Stimulated activated CD8-positive, alpha-beta memory T cell treated with anti-CD3 and anti-CD28 coated beads, Interleukin-7, amount 100 ng/mL, for 48 hours (primary cell): Measurements from ENCODE around the gene INTS3.
"Not testable (repeated sequence)": the region's sequence is repeated elsewhere in the genome, so short reads cannot be mapped to it uniquely, and the experiment has no call there.

Experiments
- DNase-seq, 2 donors: peaks; one replicate each; pipeline ENCODE4 v3.0.0-alpha.2; 2020; ENCODE audit warnings: low read depth in 1 of 2; ENCODE audit errors: extremely low read depth in 1 of 2

Gene INTS3

GRCh38 chr1:153698923-153699714 is 28.7 kb upstream of the INTS3 start:
- no peak for DNase-seq

GRCh38 chr1:153699768-153700167 is 28.1 kb upstream of the INTS3 start:
- DNase-seq: no peak

DNA sequence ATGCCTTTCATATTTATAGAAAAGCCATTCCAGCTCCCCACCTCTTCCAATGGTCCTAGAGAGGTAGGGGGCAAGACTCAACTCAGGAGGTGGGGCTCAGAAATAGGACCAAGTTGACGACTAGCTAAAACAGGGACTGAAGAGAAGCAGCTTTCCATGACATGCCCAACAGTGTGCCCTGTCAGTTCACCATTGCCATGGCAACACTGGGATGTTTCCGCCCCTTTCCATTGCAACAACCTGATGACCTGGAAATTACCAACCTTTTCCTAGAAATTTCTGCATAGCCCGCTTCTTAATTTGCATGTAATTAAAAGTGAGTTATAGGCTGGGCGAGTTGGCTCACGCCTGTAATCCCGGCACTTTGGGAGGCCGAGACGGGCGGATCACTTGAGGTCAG is 22.4 kb upstream of the INTS3 start:
- DNase-seq: no peak

DNA sequence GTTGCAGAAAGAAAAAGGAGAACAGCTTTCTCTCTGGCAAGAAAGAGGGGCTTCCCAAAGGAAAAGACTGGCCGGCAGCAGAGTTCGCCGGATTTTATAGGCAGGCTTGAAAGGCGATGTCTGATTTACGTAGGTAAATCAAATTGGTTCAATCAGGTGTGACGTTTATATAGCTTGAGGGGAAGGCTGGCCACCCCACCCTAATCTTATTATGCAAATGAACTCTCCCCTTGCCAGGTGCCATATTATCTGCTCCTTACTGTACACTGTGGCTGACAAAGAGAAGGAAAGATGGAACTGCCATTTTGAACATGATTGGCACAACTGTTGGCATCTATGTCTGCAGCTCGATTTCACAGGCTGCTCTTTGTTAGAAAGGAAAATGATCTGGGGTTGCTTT is 16.8 kb upstream of the INTS3 start:
- no peak for DNase-seq

GRCh38 chr1:153716211-153716610 is 11.6 kb upstream of the INTS3 start:
- not testable (repeated sequence) for DNase-seq

- DNase-seq: no peak
Observed at GRCh38 chr1:153717330-153717729, 10.5 kb upstream of the INTS3 start.

DNA sequence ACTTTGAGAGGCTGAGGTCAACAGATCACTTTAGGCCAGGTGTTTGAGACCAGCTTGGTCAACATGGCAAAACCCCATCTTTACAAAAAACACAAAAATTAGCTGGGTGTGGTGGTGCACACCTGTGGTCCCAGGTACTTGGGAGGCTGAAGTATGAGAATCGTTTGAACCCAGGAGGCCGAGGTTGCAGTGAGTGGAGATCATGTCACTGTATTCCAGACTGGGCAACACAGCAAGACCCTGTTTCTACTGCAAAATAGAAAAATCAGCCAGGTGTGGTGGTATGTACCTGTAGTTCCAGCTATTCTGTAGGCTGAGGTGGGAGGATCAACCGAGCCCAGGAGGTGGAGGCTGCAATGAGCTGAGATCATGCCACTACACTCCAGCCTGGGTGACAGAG is 4.2 kb upstream of the INTS3 start:
- no peak for DNase-seq

GRCh38 chr1:153724634-153725033 is 3.2 kb upstream of the INTS3 start:
- not testable (repeated sequence) for DNase-seq

DNA sequence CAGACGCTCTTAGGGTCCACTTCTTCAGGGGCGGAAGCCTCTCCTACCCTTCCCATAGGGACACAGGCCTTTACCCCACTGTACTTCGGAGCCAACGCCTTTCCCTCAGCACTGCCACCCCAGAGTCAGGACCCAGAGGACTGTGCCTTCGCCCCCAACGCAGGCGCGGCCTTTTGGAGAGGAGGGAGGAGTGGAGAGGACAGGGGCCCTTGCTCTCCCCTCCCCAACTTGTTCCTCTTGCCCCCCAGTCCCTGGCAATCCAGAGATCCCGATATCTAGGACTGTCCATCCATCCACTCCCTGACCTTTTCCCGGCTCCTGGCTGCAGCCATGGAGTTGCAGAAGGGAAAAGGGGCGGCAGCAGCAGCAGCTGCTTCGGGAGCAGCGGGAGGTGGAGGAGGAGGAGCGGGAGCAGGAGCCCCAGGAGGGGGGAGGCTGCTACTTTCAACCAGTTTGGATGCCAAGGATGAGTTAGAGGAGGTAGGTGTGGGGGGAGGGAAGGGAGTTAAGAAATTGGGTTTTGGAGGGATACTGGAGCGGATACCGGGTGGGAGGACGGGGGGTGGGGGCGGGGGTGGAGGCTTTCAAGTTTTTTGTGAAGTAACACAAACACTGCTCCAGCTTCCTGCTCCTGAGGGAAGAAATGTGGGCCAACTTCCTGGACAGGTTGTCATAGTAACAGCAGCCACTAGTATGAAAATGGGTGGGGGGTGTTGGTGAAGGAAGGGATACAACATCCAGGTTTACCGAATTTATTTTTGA is 636 bp downstream of the INTS3 start:
- no peak for DNase-seq

DNA sequence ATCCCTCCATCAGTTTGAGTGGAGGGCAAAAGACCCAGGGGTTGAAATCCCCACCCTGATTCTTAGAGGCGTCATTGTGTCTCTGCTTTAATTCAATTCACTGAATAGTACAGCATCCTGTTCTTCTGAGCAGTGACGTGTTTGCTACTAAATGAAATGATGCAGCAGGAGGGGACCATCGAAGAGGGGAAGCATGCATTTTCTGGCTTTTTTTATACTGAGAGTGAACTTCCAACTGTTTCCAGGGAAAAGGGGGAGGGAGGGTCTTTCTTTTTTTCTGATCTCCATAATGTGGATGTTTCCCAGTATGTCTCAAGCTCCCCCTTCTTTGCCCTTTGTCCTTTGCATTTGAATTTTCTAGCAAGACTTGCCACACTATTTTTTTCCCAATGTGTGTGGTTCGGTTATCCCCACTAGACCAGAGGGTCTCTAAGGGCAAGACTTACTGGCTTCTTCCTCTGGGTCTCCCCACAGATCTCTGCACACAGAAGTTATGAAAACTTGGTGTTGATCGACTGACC is 2.7 kb downstream of the INTS3 start:
- no peak for DNase-seq

DNA sequence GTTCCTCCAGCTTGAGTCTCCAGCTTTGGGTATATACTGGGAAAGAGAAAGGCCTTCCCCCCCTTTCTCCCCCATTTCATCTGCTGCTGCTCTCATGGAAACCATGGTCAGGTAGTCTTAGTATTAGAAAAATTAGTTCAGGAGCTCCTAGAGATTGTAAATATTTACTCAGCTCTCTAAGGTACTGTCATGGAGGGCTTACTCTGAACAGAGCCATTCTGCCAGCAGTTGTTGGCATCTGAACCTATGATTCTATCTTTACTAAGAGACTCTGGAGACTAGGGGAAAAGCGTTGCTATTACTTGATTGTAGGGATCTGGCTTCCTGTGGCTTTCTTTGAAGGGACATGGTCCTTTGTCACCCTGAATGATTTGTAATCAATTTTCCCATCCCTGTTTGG is 6.1 kb downstream of the INTS3 start:
- no peak for DNase-seq

- DNase-seq: no peak
Observed at GRCh38 chr1:153734396-153735089, 6.7 kb downstream of the INTS3 start.

DNA sequence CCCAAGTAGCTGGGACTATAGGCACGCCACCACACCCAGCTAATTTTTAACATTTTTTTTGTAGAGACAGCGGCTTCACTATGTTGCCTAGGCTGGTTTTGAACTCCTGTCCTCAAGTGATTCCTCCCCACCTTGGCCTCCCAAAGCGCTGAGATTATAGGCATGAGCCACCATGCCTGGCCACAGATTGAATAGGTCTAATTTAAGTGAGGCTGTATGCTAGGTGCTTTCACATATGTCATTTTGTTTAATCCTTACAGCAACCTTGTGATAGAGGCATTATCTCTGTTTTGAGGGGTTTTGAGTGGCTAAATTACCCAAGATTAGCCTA is 7.2 kb downstream of the INTS3 start:
- no peak for DNase-seq

DNA sequence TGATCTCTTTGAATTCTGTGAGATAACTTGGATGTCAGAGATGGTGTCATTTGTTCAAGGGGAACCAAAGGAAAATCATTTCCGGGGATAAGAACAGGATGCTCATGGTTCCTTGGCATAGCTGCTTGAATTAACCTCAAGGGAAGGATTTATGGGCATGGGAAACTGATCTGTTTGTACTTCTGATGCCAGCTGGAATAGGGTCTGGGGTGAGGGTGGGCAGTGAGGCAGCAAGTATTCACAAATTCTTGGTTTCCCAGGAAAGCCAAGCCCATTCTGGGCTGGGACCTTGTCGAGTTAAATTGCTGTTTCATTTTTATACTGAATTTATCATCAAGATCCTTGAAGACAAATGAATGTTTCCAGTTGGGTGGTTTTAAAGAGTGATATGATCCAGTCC is 14.1 kb downstream of the INTS3 start:
- no peak for DNase-seq

DNA sequence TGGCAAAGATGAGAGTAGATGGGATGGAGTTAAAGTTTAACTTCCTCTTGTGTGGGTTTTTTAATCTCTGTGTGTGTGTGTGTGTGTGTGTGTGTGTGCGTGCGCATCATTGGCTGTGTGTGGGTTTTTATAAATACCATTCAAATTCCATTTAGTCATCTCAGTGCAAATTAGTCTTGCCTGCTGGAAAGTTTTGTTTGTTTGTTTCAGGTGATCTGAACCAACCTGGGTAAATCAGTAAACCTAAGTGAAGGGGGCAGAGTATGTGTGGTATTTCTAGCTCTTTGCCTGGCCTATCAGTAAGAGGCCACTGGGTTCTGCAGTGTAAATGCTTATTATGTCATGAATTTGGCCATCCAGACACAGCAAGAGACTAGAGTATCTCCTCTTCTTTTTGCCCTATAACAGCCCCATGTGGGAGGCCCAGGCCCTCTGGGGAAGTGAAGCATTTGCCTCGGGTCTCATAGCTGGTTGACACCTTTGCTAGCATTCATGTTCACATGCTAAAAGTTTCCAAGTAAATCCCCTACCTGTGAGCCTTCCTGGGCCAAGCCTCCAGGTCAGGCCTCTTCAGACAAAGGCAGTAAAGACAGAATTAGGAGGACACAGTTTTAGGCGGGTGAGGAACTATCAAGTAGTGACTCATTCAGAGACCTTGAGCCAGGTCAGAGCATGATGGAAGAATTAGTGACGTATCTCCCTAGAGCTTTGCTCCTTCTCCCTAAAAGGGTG is 14.7 kb downstream of the INTS3 start:
- DNase-seq: no peak

- DNase-seq: no peak
Observed at GRCh38 chr1:153745417-153745816, 17.6 kb downstream of the INTS3 start.

- no peak for DNase-seq
Observed at GRCh38 chr1:153746174-153746573, 18.3 kb downstream of the INTS3 start.

DNA sequence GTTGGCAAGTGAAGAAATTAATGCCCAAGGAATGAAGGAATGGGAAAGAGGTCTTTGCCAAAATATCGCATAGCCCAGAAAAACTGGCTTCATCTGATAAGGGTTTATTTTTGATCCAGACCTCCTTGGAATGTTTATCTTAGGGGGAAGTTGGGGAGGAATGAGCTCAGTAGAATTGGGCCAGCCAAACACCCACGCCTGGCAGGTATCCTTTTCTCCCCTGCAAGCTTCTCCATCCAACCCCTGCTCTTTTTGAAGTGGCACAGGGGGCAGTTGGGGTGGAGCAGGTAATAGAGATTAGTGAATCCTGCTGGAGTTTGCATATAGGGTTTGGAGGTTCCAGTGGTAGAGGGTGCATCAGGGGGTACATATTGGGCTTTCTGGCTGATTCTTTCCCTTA is 21.1 kb downstream of the INTS3 start:
- no peak for DNase-seq

DNA sequence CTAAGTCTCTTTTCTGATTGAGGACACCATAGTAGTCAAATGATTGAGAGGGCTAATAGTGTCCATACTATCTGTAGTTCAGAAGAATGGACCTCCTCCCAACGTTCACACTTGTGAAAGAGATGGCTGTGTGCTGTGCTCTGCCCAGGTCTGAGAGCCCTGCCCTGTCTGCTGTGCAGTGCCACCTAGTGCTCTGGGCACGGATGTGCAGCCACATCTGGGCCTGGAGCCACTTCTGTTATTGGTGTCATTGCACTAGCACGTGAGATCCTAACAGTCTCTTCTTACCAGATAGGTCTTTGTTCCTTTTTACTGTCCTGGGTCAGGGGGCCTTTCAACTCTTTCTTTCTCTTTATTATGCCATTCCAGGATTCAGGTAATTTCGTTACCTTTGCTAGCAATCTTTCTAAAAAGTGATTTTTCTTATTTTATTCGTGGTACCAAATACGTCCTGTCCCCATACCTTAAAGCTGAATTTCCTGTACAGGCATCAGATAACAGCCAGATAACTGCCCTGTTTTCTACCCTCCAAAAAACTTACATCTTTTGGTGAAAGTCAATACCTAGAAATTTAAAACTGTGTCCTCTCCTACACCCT is 21.7 kb downstream of the INTS3 start:
- peak; percentile 54 to 67 for DNase-seq
